Measurements from ENCODE around the gene DCLK1.

DNA sequence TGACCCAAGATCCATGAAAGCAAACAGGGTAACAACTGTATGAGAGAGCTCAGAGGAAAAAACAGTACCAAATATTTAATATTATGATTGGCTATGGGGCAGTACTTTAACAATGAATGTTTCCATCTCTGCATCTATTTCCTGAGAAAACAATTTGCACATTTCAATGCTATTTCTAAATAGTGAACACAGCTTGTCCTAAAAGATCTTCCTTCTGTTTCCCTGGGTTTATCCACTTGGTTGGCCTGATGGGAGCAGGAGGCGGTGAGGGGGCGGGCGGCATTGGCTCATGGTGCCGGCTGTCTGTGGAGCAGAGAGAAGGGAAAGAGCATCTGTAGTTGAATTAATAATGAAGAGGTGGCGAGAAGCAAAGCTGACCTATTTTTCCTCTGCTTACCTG, 291.4 kb downstream of the DCLK1 start:
- no peak for TF ChIP-seq POLR2AphosphoS5 (IDR thresholded peaks at IDR 0.05)
- TF ChIP-seq, protein P1, sequence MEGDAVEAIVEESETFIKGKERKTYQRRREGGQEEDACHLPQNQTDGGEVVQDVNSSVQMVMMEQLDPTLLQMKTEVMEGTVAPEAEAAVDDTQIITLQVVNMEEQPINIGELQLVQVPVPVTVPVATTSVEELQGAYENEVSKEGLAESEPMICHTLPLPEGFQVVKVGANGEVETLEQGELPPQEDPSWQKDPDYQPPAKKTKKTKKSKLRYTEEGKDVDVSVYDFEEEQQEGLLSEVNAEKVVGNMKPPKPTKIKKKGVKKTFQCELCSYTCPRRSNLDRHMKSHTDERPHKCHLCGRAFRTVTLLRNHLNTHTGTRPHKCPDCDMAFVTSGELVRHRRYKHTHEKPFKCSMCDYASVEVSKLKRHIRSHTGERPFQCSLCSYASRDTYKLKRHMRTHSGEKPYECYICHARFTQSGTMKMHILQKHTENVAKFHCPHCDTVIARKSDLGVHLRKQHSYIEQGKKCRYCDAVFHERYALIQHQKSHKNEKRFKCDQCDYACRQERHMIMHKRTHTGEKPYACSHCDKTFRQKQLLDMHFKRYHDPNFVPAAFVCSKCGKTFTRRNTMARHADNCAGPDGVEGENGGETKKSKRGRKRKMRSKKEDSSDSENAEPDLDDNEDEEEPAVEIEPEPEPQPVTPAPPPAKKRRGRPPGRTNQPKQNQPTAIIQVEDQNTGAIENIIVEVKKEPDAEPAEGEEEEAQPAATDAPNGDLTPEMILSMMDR (IDR thresholded peaks at IDR 0.05) = no peak
- TF ChIP-seq POLR2A (IDR thresholded peaks at IDR 0.05) = no peak

All from prostate gland (tissue), 2 donors.